Stimulated activated naive B cell treated with anti-CD40 and anti-IgM and Interleukin-4, amounts not matched to agents 10 μg/mL and 1 μg/mL and 100 μg/mL, for 72 hours (primary cell): Measurements from ENCODE around the gene TAF1B.

ENCODE experiments used
- ATAC-seq, 2 donors: fragments of 150-1000 bp; cut with Tn5 transposase; replicated peaks; 2 replicates each; pipeline ENCODE4 v1.10.0; 2021; ENCODE audit warnings: moderate library complexity in 1 of 2
- DNase-seq: peaks from one replicate; pipeline ENCODE4 v3.0.0; 2021
- H3K27ac Mint-ChIP-seq: one replicate; pipeline ENCODE4 v1.8.0; 2022; ENCODE audit warnings: mild to moderate bottlenecking, mixed read lengths
- H3K27me3 Mint-ChIP-seq, 2 donors: one replicate each; pipeline ENCODE4 v1.8.0; 2022; ENCODE audit warnings: mixed read lengths in 2 of 2
- H3K36me3 Mint-ChIP-seq, 2 donors: one replicate each; pipeline ENCODE4 v1.8.0; 2022; ENCODE audit warnings: mixed read lengths in 2 of 2, mild to moderate bottlenecking in 1 of 2
- H3K4me1 Mint-ChIP-seq, 2 donors: one replicate each; pipeline ENCODE4 v1.8.0; 2022; ENCODE audit warnings: mixed read lengths in 2 of 2, mild to moderate bottlenecking in 1 of 2
- H3K4me3 Mint-ChIP-seq, 2 donors: one replicate each; pipeline ENCODE4 v1.8.0; 2022; ENCODE audit warnings: mild to moderate bottlenecking in 2 of 2, mixed read lengths in 2 of 2, moderate library complexity in 1 of 2
- H3K9me3 Mint-ChIP-seq, 2 donors: one replicate each; pipeline ENCODE4 v1.8.0; 2022; ENCODE audit warnings: mixed read lengths in 2 of 2, mild to moderate bottlenecking in 1 of 2

TAF1B gene

DNA sequence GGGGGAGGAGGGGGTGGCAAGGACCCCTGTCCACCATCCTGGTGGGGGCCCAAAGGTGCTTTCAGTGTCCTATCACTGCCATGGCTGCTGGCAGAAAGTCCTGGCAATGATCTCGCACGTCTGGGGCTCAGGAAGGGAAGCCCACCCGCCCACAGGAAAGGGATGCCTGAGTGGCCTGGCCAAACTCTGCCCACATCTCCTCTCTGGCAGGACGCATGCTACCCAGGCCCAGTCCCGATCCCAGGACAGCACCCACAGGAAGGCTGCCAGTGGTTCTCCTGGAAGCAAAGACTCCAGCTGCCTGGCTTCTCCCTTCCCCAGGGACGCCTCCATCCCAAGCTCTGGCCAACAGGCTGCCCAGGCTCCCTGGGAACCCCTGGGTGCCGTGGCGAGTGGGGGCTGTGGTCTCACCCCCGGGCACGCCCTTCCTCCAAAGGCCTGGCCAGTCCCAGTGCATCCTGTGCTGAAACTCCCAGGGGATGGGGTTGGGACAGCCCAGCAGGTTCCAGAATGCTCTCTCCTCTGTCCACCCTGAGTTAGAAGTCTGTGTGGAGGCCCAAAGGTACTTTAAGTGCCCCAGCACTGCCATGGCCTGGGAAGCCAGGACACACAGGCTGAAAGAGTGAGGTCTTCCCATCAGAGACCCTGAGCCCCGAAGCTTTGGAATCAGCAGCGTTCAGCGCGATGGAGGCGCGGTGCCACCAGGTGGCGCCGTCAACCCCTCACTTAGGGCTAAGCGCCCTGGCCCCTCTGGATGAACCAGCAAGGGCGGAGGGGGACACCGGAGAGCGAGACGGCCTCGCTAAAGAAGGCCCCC lies 29.8 kb upstream of the TAF1B start:
- Mint-ChIP-seq H3K27ac (no peak overlapping the region), H3K4me1 (peaks cover 13 to 20% of the 10 kb centered on the region in 2 donors), H3K36me3 (no peaks in the 10 kb centered on the region), H3K4me3 (no peak overlapping the region), H3K9me3 (no peaks in the 10 kb centered on the region), H3K27me3 (peaks cover 19 to 24% of the 10 kb centered on the region in 2 donors)
- DNase-seq (peak; percentile 54), ATAC-seq (peak; percentile 89 to 95)

DNA sequence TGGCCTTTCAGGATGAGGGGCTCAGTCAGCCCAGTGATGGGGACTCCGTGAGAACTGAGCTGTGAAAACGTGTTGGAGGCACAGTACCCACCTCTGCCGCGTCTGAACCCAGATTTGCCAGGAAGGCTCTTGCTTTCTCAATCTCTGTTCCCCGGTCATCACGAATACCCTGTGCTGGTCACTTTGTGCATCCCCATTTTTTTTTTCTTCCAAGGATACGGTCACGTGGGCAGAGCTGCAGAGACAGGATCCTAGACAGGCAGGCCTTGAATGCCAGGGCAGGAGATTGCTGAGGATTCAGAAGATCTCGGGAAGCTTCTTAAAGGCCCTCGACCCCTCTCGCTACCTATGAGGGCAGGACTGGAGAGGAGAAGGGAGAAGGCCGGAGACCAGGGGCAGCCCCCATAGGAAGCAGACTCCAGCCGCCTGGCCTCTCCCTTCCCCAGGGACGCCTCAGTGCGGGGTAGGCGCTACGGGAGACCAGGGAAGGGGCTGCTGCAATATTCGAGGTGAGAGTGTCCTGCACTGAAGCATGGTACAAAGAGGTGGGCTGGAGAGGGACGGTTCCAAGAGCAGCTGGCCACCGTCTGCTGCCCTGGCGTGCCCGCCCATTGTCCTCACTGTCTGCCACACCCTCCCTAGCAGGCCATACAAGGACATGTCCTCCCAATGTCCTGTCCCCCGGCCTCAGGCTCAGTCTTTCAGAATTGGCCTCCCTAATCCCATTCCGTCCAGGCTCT lies 29.0 kb upstream of the TAF1B start:
- no peaks in the 10 kb centered on the region for H3K9me3 Mint-ChIP-seq
- no peak overlapping the region for H3K4me3 Mint-ChIP-seq
- H3K36me3 Mint-ChIP-seq = no peaks in the 10 kb centered on the region
- H3K27me3 Mint-ChIP-seq = peaks cover 19 to 24% of the 10 kb centered on the region in 2 donors
- no peak overlapping the region for H3K27ac Mint-ChIP-seq
- DNase-seq (no peak), ATAC-seq (no peak)
- peaks cover 13 to 20% of the 10 kb centered on the region in 2 donors for H3K4me1 Mint-ChIP-seq

DNA sequence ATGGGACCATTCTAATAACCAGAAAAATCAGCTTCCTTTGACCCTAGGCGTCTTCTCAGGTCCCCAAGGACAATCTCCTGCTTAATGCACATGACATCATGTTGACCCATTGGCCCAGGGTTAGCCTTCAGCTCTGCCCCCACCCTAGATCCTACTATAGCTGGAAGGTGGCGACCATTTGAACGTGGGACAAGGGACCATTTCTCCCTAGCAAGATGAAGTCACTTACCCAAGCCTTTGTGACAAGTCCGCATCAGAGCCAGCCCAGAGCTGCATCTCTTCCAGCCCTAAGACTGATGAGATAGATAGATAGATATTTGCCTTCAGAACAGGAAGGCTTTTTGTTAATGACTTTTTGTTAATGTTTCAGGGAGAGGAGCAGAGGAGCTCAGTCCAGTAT lies 28.2 kb upstream of the TAF1B start:
- DNase-seq = no peak
- Mint-ChIP-seq H3K27me3 (peaks cover 15 to 24% of the 10 kb centered on the region in 2 donors), H3K36me3 (no peaks in the 10 kb centered on the region), H3K27ac (no peak overlapping the region), H3K4me1 (peaks cover 13 to 20% of the 10 kb centered on the region in 2 donors), H3K4me3 (no peak overlapping the region), H3K9me3 (no peaks in the 10 kb centered on the region)
- ATAC-seq = no peak

DNA sequence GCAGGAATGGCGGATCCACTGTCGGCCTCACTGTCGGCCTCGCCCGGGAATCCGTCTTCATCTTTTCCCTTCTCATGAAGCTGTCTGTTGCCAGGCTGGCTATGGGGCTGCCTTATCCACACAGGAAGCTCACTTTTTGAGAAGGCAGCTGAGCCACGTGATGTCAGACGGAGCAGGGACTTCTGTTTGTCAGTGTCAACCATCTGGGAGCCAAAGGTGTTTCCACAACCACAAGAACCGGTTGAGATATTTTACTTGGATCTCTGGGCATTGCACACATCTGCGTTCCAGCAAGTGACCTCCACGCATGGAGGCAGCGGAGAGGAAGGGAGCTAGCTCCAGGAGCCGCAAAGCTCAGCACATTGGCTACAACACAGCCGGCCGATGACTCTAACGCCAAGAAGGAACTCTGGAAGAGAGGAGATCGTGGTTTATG lies 27.4 kb upstream of the TAF1B start:
- Mint-ChIP-seq H3K4me1 (peaks cover 13 to 20% of the 10 kb centered on the region in 2 donors), H3K9me3 (no peaks in the 10 kb centered on the region), H3K4me3 (no peak overlapping the region), H3K27me3 (peaks cover 15 to 24% of the 10 kb centered on the region in 2 donors), H3K36me3 (no peaks in the 10 kb centered on the region), H3K27ac (no peak overlapping the region)
- no peak for DNase-seq
- ATAC-seq = no peak

DNA sequence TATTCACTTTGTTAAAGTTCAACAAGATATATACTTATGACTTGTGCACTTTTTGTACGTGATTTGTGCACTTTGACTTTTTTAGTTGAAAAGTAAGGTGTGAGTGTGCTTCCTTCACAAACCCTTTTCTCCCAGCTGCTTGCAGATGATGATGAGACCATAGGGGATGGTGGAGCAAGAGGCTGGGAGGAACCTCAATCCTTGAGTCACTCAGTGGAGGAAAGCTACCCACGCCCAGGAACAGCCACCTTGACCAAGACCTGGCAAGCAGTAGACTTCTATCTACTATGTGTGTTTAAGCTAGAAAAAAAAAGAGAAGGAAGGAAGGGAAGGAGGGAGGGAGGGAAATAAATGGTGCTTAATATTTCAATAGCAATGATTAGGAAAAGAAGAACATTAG lies 25.2 kb upstream of the TAF1B start:
- Mint-ChIP-seq H3K4me1 (peaks cover 10 to 14% of the 10 kb centered on the region in 2 donors), H3K36me3 (no peaks in the 10 kb centered on the region), H3K27ac (no peak overlapping the region), H3K4me3 (no peak overlapping the region), H3K27me3 (peaks cover 11 to 16% of the 10 kb centered on the region in 2 donors), H3K9me3 (no peaks in the 10 kb centered on the region)
- ATAC-seq (no peak), DNase-seq (no peak)

DNA sequence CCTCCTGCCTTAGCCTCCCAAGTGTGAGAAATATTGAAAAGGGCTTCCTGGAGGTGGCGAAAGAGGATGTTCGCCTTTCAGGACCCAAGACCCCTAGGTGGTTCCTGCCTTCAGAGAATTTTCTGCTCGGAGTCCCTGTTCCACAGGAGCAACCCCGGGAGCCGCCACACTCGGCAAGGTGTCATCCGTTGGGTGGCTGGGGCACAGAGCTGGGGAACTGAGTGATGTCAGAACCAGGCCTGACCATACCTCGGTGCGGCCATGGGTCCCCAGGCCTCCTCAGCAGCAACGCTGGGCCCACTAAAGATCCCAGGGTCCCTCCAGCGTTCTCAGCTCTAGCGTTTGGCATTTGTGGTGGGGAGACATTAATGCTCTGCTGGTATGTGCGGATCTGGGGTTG lies 23.7 kb upstream of the TAF1B start:
- DNase-seq = no peak

DNA sequence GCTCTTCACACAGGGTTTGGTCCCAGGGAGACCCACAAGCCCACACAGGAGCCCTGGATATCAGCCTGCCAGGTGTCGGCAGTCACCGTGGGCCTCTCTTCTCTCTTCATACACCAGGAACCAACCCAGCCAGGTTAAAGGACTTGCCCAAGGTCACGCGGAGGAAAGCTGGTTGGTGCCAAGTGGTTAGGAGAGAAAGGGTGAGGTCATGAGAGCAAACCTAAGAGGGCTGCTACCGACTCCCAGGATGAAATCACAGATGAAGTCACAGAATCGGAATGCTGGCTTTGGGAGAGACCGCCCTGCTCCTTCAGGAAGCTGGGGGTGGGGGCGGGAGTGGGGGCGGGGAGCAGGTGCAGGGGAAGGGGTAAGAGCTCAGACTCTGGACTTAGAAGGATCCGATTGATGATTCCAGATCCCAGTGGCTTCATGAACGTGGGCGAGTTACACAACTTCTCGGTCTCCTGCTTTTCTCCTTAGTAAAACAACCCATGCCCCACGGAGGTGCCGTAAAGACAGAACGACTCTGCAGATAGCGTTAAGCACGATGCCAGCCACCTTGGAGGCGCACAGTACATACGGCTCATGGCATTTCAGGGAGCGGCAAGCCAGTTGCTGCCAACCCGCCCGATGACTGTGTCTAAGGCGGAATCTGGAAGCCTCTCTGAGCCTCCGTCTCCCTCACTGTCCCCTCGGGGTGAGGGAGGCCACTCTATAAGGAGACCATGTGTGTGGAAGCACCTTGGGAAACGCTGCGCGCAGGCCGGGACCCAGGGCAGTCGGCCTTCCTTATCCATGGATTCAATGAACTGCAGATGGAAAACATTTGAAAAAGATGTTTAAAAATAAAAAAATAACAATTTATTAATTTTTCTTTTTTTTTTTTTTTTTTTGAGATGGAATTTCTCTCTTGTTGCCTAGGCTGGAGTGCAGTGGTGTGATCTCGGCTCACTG lies 23.0 kb upstream of the TAF1B start:
- no peak for ATAC-seq
- no peaks in the 10 kb centered on the region for H3K9me3 Mint-ChIP-seq
- H3K4me1 Mint-ChIP-seq = peaks cover 2 to 5% of the 10 kb centered on the region in 2 donors
- H3K27me3 Mint-ChIP-seq = peaks cover 3% of the 10 kb centered on the region in 2 donors
- no peak overlapping the region for H3K4me3 Mint-ChIP-seq
- no peak for DNase-seq
- H3K27ac Mint-ChIP-seq = no peak overlapping the region
- no peaks in the 10 kb centered on the region for H3K36me3 Mint-ChIP-seq

More for the DNA sequence above, 23.7 kb upstream of the TAF1B start:
- H3K9me3 Mint-ChIP-seq = no peaks in the 10 kb centered on the region
- H3K36me3 Mint-ChIP-seq = no peaks in the 10 kb centered on the region
- peaks cover 2 to 5% of the 10 kb centered on the region in 2 donors for H3K4me1 Mint-ChIP-seq
- ATAC-seq = no peak
- peaks cover 4 to 6% of the 10 kb centered on the region in 2 donors for H3K27me3 Mint-ChIP-seq
- H3K27ac Mint-ChIP-seq = no peak overlapping the region
- H3K4me3 Mint-ChIP-seq = no peak overlapping the region

DNA sequence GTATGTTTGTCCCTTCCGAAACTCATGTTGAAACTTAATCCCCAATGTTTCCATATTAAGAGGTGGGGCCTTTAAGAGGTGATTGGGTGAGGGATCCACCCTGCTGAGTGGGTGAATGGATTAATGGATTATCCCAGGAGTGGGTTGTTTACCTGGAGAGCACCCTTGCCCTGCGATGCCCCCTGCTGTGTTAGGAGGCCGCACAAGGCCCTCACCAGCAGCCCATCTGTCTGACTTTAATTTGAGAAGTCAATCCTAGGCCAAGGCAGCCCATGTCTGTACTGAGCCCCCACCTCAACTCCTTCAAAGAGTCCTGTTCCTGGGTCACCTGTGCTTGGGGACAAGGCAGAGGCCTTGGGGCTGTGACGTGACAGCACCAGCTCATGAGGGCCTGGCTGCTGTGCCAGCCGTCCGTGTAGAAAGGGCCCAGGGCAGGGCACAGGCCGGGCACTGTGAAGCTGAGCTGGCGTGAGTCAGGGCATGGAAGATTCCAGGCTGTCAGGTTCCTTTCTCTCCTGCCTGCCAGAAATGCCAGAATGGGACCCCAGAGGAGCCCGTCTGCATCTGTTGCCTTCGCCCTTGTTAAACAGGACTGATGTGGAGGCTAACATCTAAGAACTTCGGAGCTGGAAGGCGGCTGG lies 21.3 kb upstream of the TAF1B start:
- Mint-ChIP-seq H3K4me1 (no peaks in the 10 kb centered on the region), H3K27ac (no peak overlapping the region), H3K4me3 (no peak overlapping the region), H3K36me3 (no peaks in the 10 kb centered on the region), H3K9me3 (no peaks in the 10 kb centered on the region), H3K27me3 (no peaks in the 10 kb centered on the region)
- DNase-seq (no peak), ATAC-seq (no peak)

DNA sequence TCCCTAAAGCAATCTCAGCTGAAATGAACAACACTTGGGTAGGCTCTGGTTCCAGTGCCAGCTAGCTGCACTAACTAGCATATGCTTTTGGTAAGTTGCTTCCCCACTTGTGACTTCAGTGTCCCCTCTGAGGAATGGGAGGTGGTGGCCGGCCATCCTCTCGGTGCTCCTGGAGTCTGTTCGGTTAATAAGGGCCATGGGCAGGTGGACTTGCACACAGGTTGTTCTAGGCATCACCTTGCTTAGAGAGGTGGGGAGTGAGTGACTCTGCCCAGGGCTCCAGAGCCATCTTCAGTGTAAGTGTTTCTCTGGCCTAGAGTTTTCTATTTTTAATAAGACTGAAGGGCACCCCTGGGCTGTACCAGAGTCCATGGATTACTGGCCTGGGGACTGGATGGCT lies 18.8 kb upstream of the TAF1B start:
- H3K4me1 Mint-ChIP-seq = no peaks in the 10 kb centered on the region
- ATAC-seq = no peak
- H3K27ac Mint-ChIP-seq = no peak overlapping the region
- DNase-seq = no peak
- H3K9me3 Mint-ChIP-seq = no peaks in the 10 kb centered on the region
- no peak overlapping the region for H3K4me3 Mint-ChIP-seq
- no peaks in the 10 kb centered on the region for H3K36me3 Mint-ChIP-seq
- H3K27me3 Mint-ChIP-seq = no peaks in the 10 kb centered on the region

DNA sequence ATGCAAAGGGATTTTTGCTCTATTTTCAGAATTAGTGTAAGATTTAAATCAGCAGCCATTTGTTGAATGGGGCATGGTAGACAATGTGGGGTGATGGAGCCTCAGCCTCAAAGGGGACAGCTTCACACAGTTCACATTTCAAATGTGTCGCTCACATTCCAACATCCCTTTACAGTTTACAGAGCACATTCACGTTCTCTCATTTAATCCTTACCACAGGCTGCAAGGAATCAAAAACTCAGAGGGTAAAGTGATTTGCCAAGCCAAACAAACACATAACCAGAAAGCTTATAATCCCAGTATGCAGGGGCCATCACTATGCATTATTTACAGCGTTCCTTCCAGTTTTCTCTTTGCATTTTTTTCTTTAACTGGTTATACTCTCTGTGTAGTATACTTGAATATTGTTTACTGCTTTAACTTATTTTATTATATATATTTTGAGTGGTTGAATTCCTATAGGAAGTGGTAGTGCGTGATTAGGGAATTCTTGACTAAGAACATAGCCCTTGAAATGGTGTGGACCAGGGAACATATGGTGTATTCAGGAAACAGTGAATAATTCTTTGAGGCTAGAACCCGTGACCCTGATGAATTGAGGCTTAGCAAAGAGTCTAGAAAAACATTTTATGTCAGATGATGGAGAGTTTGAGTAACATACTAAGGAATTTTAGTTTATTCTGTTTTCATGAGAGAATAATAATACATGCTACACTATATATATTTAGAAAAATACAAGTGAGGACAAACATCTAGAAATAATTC lies 18.1 kb upstream of the TAF1B start:
- Mint-ChIP-seq H3K27ac (no peak overlapping the region), H3K4me3 (no peak overlapping the region), H3K9me3 (no peaks in the 10 kb centered on the region), H3K4me1 (no peaks in the 10 kb centered on the region), H3K27me3 (no peaks in the 10 kb centered on the region), H3K36me3 (no peaks in the 10 kb centered on the region)
- no peak for ATAC-seq
- no peak for DNase-seq

DNA sequence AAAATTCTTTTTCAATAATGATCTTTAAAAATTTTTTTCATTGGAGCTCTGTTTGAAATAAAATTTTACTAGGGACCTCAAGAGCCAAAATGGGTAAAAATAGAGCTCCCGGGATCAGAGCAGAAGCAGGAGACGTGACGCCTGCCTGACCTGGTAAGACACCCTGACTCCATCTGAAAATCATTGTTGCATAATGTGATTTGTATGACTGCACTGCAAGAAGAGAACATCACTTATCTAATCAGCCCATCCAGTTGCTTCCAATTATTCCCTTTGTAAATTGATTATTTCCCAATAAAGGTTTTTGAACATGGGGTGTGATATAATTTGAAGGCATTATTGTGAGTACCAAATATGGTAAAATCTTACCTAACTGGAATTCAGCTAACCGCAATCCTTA lies 17.1 kb upstream of the TAF1B start:
- no peak for ATAC-seq
- Mint-ChIP-seq H3K36me3 (no peaks in the 10 kb centered on the region), H3K4me3 (no peak overlapping the region), H3K27me3 (no peaks in the 10 kb centered on the region), H3K9me3 (no peaks in the 10 kb centered on the region), H3K27ac (no peak overlapping the region), H3K4me1 (no peaks in the 10 kb centered on the region)
- no peak for DNase-seq

DNA sequence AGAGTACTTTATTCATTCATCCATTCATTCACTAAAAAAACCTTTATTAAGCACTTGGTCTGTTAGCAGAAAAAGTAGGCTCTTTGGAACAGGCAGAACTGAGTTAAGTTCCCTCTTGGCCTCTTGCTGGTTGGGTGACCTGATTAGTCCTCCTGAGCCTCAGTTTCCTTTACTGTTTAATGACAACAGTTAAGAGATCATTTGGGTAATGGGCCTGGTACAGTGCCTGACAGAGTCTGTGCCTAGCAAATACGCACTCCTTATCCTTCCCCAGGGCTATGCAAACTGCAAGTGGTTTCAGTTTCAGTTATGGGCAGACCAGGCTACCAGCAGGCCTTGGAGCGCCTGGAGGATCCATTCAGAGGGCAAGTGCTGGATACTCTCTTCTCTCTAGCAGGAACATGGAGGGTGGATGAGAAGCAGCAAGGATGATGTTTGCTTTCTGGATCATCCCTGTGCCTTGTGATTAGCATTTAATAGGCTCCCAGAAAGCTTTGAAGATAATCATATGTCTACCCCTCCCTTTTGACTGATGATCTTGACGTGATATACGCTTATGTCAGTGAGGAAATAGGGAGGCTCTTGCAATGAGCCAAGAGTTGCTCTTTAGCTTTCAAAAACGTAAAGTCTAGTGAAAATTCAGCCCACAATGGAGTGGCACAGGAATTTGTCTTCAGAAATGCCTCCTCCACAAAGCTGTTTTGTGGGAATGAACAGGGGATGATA lies 12.4 kb upstream of the TAF1B start:
- Mint-ChIP-seq H3K4me3 (no peak overlapping the region), H3K9me3 (no peaks in the 10 kb centered on the region)
- ATAC-seq = no peak

DNA sequence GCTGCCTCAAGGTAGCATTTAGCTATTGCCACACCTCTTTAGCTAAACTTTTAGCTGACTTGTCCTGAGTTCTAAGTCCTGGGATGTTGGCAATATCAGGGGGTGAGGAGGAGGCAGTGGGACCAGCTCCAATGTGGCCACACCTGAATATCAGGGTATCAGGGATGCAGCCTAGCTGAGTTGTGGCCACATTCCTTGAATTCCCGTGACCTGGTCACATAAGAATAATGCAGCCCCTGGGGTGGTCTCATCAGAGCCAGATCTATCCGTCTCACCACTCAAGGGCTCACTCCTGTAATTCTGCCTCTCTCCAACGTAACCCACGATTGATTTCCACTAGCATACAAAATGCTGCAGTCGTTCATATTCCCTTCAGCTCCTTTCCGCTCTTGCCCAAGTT lies 11.6 kb upstream of the TAF1B start:
- H3K9me3 Mint-ChIP-seq = no peaks in the 10 kb centered on the region
- DNase-seq = no peak
- ATAC-seq = no peak
- H3K27me3 Mint-ChIP-seq = peaks cover 10 to 11% of the 10 kb centered on the region in 2 donors
- no peak overlapping the region for H3K27ac Mint-ChIP-seq
- no peaks in the 10 kb centered on the region for H3K4me1 Mint-ChIP-seq
- no peaks in the 10 kb centered on the region for H3K36me3 Mint-ChIP-seq
- H3K4me3 Mint-ChIP-seq = no peak overlapping the region

More for the DNA sequence above, 12.4 kb upstream of the TAF1B start:
- DNase-seq = no peak
- no peaks in the 10 kb centered on the region for H3K4me1 Mint-ChIP-seq
- H3K27ac Mint-ChIP-seq = no peak overlapping the region
- no peaks in the 10 kb centered on the region for H3K36me3 Mint-ChIP-seq
- H3K27me3 Mint-ChIP-seq = peaks cover 10 to 11% of the 10 kb centered on the region in 2 donors
